H9 (cell line): ENCODE measurements around the gene WNT3A. TPM values are rescaled to one million over a fixed set of nuclear protein-coding genes. Genes with fewer than 3 reads are reported as not detected.
A peak's percentile ranks its signal among the peaks of the same experiment; 100 is the strongest.

ENCODE experiments used
- DNase-seq: peaks from one replicate; pipeline ENCODE4 v3.0.0-alpha.2; 2017
- H2AFZ ChIP-seq: one replicate; pipeline ENCODE4 v1.6.1; 2013; ENCODE audit warnings: mild to moderate bottlenecking, low read length, control low read depth, moderate library complexity
- H2AK5ac ChIP-seq: 2 replicates; pipeline ENCODE4 v1.6.1; 2013; ENCODE audit warnings: low read length, control low read depth, mixed read lengths; ENCODE audit not compliant: insufficient read length
- H2BK120ac ChIP-seq: one replicate; pipeline ENCODE4 v1.6.1; 2013; ENCODE audit warnings: low read depth, mild to moderate bottlenecking, low read length, control low read depth, inconsistent platforms; ENCODE audit not compliant: poor library complexity, severe bottlenecking
- H2BK12ac ChIP-seq: 2 replicates; pipeline ENCODE4 v1.6.1; 2013; ENCODE audit warnings: low read length, control low read depth, mixed read lengths, low read depth; ENCODE audit not compliant: insufficient read length
- H2BK15ac ChIP-seq: 2 replicates; pipeline ENCODE4 v1.6.1; 2013; ENCODE audit warnings: low read depth, low read length, control low read depth
- H2BK20ac ChIP-seq: one replicate; pipeline ENCODE4 v1.6.1; 2013; ENCODE audit warnings: low read depth, mild to moderate bottlenecking, low read length, control low read depth, inconsistent platforms; ENCODE audit not compliant: poor library complexity, severe bottlenecking
- H2BK5ac ChIP-seq: 2 replicates; pipeline ENCODE4 v1.6.1; 2013; ENCODE audit warnings: low read length, control low read depth, mixed read lengths; ENCODE audit not compliant: insufficient read length
- H3K14ac ChIP-seq: 2 replicates; pipeline ENCODE4 v1.6.1; 2013; ENCODE audit warnings: low read length, control low read depth; ENCODE audit not compliant: insufficient read depth
- H3K18ac ChIP-seq: 2 replicates; pipeline ENCODE4 v1.6.1; 2013; ENCODE audit warnings: low read depth, mild to moderate bottlenecking, mixed read lengths, low read length, control low read depth; ENCODE audit not compliant: insufficient read length
- H3K23ac ChIP-seq: 2 replicates; pipeline ENCODE4 v1.6.1; 2013; ENCODE audit warnings: low read length, control low read depth, mixed read lengths, low read depth; ENCODE audit not compliant: insufficient read length
- H3K23me2 ChIP-seq: 2 replicates; pipeline ENCODE4 v1.6.1; 2013; ENCODE audit warnings: low read depth, mild to moderate bottlenecking, mixed read lengths, low read length, control low read depth; ENCODE audit not compliant: insufficient read length, poor library complexity, severe bottlenecking
- H3K27ac ChIP-seq: 2 replicates; pipeline ENCODE4 v1.5.1; 2013; ENCODE audit warnings: low read length, control low read depth, mixed read lengths, low read depth; ENCODE audit not compliant: insufficient read length
- H3K27me3 ChIP-seq: 2 replicates; pipeline ENCODE4 v1.6.1; 2013; ENCODE audit warnings: low read length, control low read depth, inconsistent platforms; ENCODE audit not compliant: insufficient read depth
- H3K4ac ChIP-seq: 2 replicates; pipeline ENCODE4 v1.6.1; 2013; ENCODE audit warnings: low read depth, mild to moderate bottlenecking, control low read depth, inconsistent platforms, low read length, moderate library complexity
- H3K4me1 ChIP-seq: 2 replicates; pipeline ENCODE4 v1.6.1; 2013; ENCODE audit warnings: low read length, control low read depth, inconsistent platforms; ENCODE audit not compliant: insufficient read depth
- H3K4me2 ChIP-seq: 2 replicates; pipeline ENCODE4 v1.6.1; 2013; ENCODE audit warnings: low read length, control low read depth, mixed read lengths; ENCODE audit not compliant: insufficient read length, insufficient read depth
- H3K56ac ChIP-seq: 2 replicates; pipeline ENCODE4 v1.6.1; 2013; ENCODE audit warnings: low read depth, mild to moderate bottlenecking, mixed read lengths, low read length, control low read depth; ENCODE audit not compliant: insufficient read length
- H3K79me1 ChIP-seq: 2 replicates; pipeline ENCODE4 v1.6.1; 2013; ENCODE audit warnings: low read depth, mild to moderate bottlenecking, moderate library complexity, low read length, control low read depth, inconsistent platforms; ENCODE audit not compliant: insufficient read depth, poor library complexity, severe bottlenecking
- H3K79me2 ChIP-seq: 2 replicates; pipeline ENCODE4 v1.6.1; 2013; ENCODE audit warnings: low read length, control low read depth, inconsistent platforms; ENCODE audit not compliant: insufficient read depth
- H3K9ac ChIP-seq: 2 replicates; pipeline ENCODE4 v1.6.1; 2013; ENCODE audit warnings: low read length, control low read depth, mixed read lengths; ENCODE audit not compliant: insufficient read length; ENCODE audit errors: extremely low read depth
- H3K9me3 ChIP-seq: one replicate; pipeline ENCODE4 v1.6.1; 2013; ENCODE audit warnings: low read depth, low read length, inconsistent platforms; ENCODE audit not compliant: control insufficient read depth
- H3T11ph ChIP-seq: one replicate; pipeline ENCODE4 v1.6.1; 2013; ENCODE audit warnings: mild to moderate bottlenecking, low read length, control low read depth, inconsistent platforms
- H4K20me1 ChIP-seq: one replicate; pipeline ENCODE4 v1.6.1; 2013; ENCODE audit not compliant: control insufficient read depth, insufficient read length, insufficient read depth
- H4K5ac ChIP-seq: 2 replicates; pipeline ENCODE4 v1.6.1; 2013; ENCODE audit warnings: low read depth, mild to moderate bottlenecking, mixed read lengths, low read length, control low read depth; ENCODE audit not compliant: insufficient read length
- H4K8ac ChIP-seq: replicated peaks from 2 replicates; pipeline ENCODE4 v1.6.1; 2013; ENCODE audit warnings: low read length, control low read depth, mixed read lengths, low read depth; ENCODE audit not compliant: insufficient read length
- H4K91ac ChIP-seq: 2 replicates; pipeline ENCODE4 v1.6.1; 2013; ENCODE audit warnings: low read depth, mild to moderate bottlenecking, moderate library complexity, mixed read lengths, low read length, control low read depth; ENCODE audit not compliant: insufficient read length
- H3K27ac Mint-ChIP-seq, 3 experiments: 2 replicates in 2 of 3; 3 replicates in 1 of 3; pipeline ENCODE4 v1.8.0; 2020 to 2021; ENCODE audit warnings: mixed read lengths in 3 of 3, mild to moderate bottlenecking in 1 of 3, moderate library complexity in 1 of 3
- H3K27me3 Mint-ChIP-seq: 2 replicates; pipeline ENCODE4 v1.8.0; 2021; ENCODE audit warnings: low read depth, mild to moderate bottlenecking, moderate library complexity, mixed read lengths
- H3K36me3 Mint-ChIP-seq, 3 experiments: 2 replicates in 2 of 3; 3 replicates in 1 of 3; pipeline ENCODE4 v1.8.0; 2020 to 2021; ENCODE audit warnings: low read depth in 3 of 3, mixed read lengths in 3 of 3; ENCODE audit not compliant: insufficient read depth in 1 of 3
- H3K4me1 Mint-ChIP-seq, 2 experiments: 2 replicates each; pipeline ENCODE4 v1.8.0; 2020; ENCODE audit warnings: mixed read lengths in 2 of 2
- H3K4me3 Mint-ChIP-seq, 2 experiments: 2 replicates in 1 of 2; 3 replicates in 1 of 2; pipeline ENCODE4 v1.8.0; 2020 to 2021; ENCODE audit warnings: mild to moderate bottlenecking in 2 of 2, mixed read lengths in 2 of 2, moderate library complexity in 1 of 2
- H3K9me3 Mint-ChIP-seq, 2 experiments: 2 replicates in 1 of 2; 3 replicates in 1 of 2; pipeline ENCODE4 v1.8.0; 2020; ENCODE audit warnings: mild to moderate bottlenecking in 2 of 2, mixed read lengths in 2 of 2, moderate library complexity in 1 of 2
- WGBS: extraction: QIAGEN DNeasy Blood & Tissue Kit; methylation state at CpG from one replicate; pipeline ENCODE4 v1.1.7; 2013; ENCODE audit warnings: missing lambda C conversion rate, low lambda C conversion rate, mixed read lengths; ENCODE audit not compliant: insufficient read length; ENCODE audit errors: extremely low coverage; 5-methylcytosine and 5-hydroxymethylcytosine counted together
- total RNA-seq: library from RNA; stranded (reverse); gene quantifications from 2 replicates; pipeline ENCODE4 v1.2.1, GENCODE V29; 2021
- TF ChIP-seq, protein P1 (sequence below): fragments of 200-600 bp; sonication (generic); conservative IDR thresholded peaks from 3 replicates; pipeline ENCODE4 v1.8.0; 2021; ENCODE audit warnings: antibody characterized with exemption, mild to moderate bottlenecking

Gene WNT3A
- total RNA-seq, 1 experiment from 2014 or later: 0.17 TPM

DNA sequence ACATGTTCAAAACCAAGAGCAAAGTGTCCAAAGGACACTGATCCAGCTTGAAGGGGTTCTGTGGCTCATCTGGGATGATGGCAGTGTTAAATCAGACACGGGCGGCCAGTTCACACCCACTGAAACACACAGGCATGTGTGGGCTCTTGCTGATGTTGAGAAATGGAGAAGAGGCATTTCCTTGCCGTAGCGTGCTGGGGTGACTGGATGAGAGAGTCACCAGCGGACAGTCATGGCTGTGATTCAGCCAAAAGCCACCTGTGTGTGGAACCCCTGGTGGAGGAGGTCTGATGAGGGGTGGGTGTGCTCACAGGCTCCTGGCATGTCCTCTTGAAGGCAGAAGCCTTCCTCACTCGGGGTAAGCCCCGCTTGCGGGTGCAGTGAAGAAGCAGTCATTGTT, 89.1 kb downstream of the WNT3A start:
- H3K9me3 Mint-ChIP-seq: peaks cover 8 to 11% of the 10 kb centered on the region in 2 experiments
- peaks cover 2% of the 10 kb centered on the region for H4K20me1 ChIP-seq
- no peak overlapping the region for H3K4me3 Mint-ChIP-seq

More for the DNA sequence above, 89.1 kb downstream of the WNT3A start:
- Histone ChIP-seq H3K9ac (no peak overlapping the region), H3K27ac (no peak overlapping the region), H3K79me2 (peaks cover 48% of the 10 kb centered on the region), H3K18ac (no peak overlapping the region), H3K14ac (no peak overlapping the region), H3K56ac (no peak overlapping the region), H2BK5ac (no peak overlapping the region), H2AFZ (no peak overlapping the region), H3K4me2 (no peak overlapping the region), H2AK5ac (no peak overlapping the region), H3K9me3 (no peaks in the 10 kb centered on the region), H3K23ac (no peak overlapping the region), H4K91ac (no peak overlapping the region), H3T11ph (no peak overlapping the region), H3K79me1 (peaks cover 10% of the 10 kb centered on the region), H2BK120ac (no peak overlapping the region), H2BK20ac (no peak overlapping the region), H3K27me3 (no peaks in the 10 kb centered on the region), H2BK15ac (no peak overlapping the region), H3K23me2 (no peaks in the 10 kb centered on the region), H3K4me1 (no peaks in the 10 kb centered on the region), H4K8ac (no peak overlapping the region), H3K4ac (no peak overlapping the region), H2BK12ac (no peak overlapping the region), H4K5ac (no peak overlapping the region)
- no CpG with 5 or more reads among the region's 8 CpGs for WGBS
- Mint-ChIP-seq H3K36me3 (peaks cover 45 to 72% (median 60%) of the 10 kb centered on the region in 3 experiments), H3K4me1 (peaks cover 4 to 12% of the 10 kb centered on the region in 2 experiments; a peak in 3 of 4 replicates), H3K27ac (peak overlapping the region in 1 of 3 experiments; percentile 53; a peak in 1 of 7 replicates), H3K27me3 (no peaks in the 10 kb centered on the region)
- DNase-seq: peak; percentile 20
- TF ChIP-seq, protein P1, sequence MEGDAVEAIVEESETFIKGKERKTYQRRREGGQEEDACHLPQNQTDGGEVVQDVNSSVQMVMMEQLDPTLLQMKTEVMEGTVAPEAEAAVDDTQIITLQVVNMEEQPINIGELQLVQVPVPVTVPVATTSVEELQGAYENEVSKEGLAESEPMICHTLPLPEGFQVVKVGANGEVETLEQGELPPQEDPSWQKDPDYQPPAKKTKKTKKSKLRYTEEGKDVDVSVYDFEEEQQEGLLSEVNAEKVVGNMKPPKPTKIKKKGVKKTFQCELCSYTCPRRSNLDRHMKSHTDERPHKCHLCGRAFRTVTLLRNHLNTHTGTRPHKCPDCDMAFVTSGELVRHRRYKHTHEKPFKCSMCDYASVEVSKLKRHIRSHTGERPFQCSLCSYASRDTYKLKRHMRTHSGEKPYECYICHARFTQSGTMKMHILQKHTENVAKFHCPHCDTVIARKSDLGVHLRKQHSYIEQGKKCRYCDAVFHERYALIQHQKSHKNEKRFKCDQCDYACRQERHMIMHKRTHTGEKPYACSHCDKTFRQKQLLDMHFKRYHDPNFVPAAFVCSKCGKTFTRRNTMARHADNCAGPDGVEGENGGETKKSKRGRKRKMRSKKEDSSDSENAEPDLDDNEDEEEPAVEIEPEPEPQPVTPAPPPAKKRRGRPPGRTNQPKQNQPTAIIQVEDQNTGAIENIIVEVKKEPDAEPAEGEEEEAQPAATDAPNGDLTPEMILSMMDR: no peak
